Spleen (tissue), 11 donors: ENCODE data around the gene EIPR1. TPM values are rescaled to one million over a fixed set of nuclear protein-coding genes. Genes with fewer than 3 reads are reported as not detected.

Experiments
- DNase-seq: peaks from one replicate; pipeline ENCODE4 v3.0.0-alpha.2; 2020
- H3K27ac ChIP-seq, 8 donors: fragments of 200-600 bp; sonication (generic) in 7 of 8; 1 replicate in 4 of 8; 2 replicates in 4 of 8; pipeline versions ENCODE4 v1.5.0 to v1.8.0; 2016 to 2021; ENCODE audit warnings: inconsistent platforms in 4 of 8, mild to moderate bottlenecking in 4 of 8, moderate library complexity in 1 of 8
- H3K27me3 ChIP-seq, 7 donors: fragments of 200-600 bp; sonication (generic) in 6 of 7; replicated peaks in 1 of 7; 1 replicate in 4 of 7; 2 replicates in 3 of 7; pipeline versions ENCODE4 v1.5.0 to v1.8.0; 2016 to 2021; ENCODE audit warnings: inconsistent platforms in 3 of 7, mild to moderate bottlenecking in 1 of 7
- H3K36me3 ChIP-seq, 6 donors: fragments of 200-600 bp; sonication (generic) in 5 of 6; 1 replicate in 4 of 6; 2 replicates in 2 of 6; pipeline versions ENCODE4 v1.5.0 to v1.8.0; 2016 to 2021; ENCODE audit warnings: inconsistent platforms in 2 of 6
- H3K4me1 ChIP-seq, 6 donors: fragments of 200-600 bp; sonication (generic) in 5 of 6; 1 replicate in 3 of 6; 2 replicates in 3 of 6; pipeline versions ENCODE4 v1.5.0 to v1.8.0; 2016 to 2021; ENCODE audit warnings: inconsistent platforms in 3 of 6
- H3K4me3 ChIP-seq, 8 donors: fragments of 200-600 bp; sonication (generic) in 7 of 8; 1 replicate in 4 of 8; 2 replicates in 4 of 8; pipeline versions ENCODE4 v1.5.0 to v1.8.0; 2016 to 2021; ENCODE audit warnings: inconsistent platforms in 4 of 8, mild to moderate bottlenecking in 4 of 8, moderate library complexity in 2 of 8
- H3K9me3 ChIP-seq, 8 donors: fragments of 200-600 bp; sonication (generic) in 7 of 8; 1 replicate in 4 of 8; 2 replicates in 4 of 8; pipeline versions ENCODE4 v1.5.0 to v1.8.0; 2016 to 2021; ENCODE audit warnings: inconsistent platforms in 4 of 8
- POLR2A ChIP-seq, 3 donors: fragments of 450-650 bp; IDR thresholded peaks; one replicate each; pipeline ENCODE4 v1.5.1; 2017; ENCODE audit warnings: antibody characterized with exemption in 3 of 3, mild to moderate bottlenecking in 1 of 3
- POLR2AphosphoS5 ChIP-seq, 3 donors: sonication (generic); formaldehyde crosslinking; IDR thresholded peaks; one replicate each; pipeline ENCODE4 v1.5.1; 2017; ENCODE audit warnings: antibody characterized with exemption in 3 of 3
- WGBS, 5 donors: extraction: QIAGEN DNeasy Blood & Tissue Kit in 3 of 5; methylation state at CpG; one replicate each; pipeline versions ENCODE4 v1.1.5 to v1.1.7; 2013 to 2018; 5-methylcytosine and 5-hydroxymethylcytosine counted together
- intact Hi-C: fragments of 100-400 bp; cut with DNase I; formaldehyde crosslinking; loops from one replicate; pipeline ENCODE4 v1.15.0; 2023; ENCODE audit warnings: low total_unique reads
- polyA plus RNA-seq, 3 donors: library from polyadenylated mRNA; stranded (reverse); fragments of 200-250 nt; gene quantifications; one replicate each; pipeline ENCODE4 v1.2.1, GENCODE V29; 2013
- total RNA-seq, 7 donors: library from RNA; depleted of rRNA in 3 of 7; stranded (reverse); fragments of >200 nt in 3 of 7; fragmentation: NEBNext Ultra II Directional in 4 of 7; extraction: Animal tissue kit (Norgen Biotek cat#: 25700) in 4 of 7; gene quantifications; one replicate each; pipeline versions ENCODE4 v1.1.0 to v1.2.1, GENCODE V29; 2016 to 2021
- TF ChIP-seq, protein P1 (sequence below), 11 experiments: fragments of 200-600 bp in 7 of 11; fragments of 450-650 bp in 4 of 11; sonication (generic) in 4 of 11; IDR thresholded peaks in 8 of 11; conservative IDR thresholded peaks in 3 of 11; 1 replicate in 7 of 11; 2 replicates in 4 of 11; pipeline versions ENCODE4 v1.4.0 to v1.8.0; 2016 to 2021; ENCODE audit warnings: antibody characterized with exemption in 11 of 11, inconsistent platforms in 4 of 11, mild to moderate bottlenecking in 1 of 11
- donor health status: healthy with polysubstance abuse.
- donor health status: DM: no; HTN: no; CAD: no; lungs with moderate emphysema.
- donor health status: DM: no; HTN: no; CAD: no.
- donor health status: Bipolar disorder and iron deficiency.
- donor health status: healthy.
- donor health status: DM: no; HTN: no; CAD: no.
- donor health status: DM: yes; HTN: yes; CAD: no.

Gene EIPR1
- total and polyA plus RNA-seq, 10 donors = 16.1 to 60.1 (median 26.3) TPM

DNA sequence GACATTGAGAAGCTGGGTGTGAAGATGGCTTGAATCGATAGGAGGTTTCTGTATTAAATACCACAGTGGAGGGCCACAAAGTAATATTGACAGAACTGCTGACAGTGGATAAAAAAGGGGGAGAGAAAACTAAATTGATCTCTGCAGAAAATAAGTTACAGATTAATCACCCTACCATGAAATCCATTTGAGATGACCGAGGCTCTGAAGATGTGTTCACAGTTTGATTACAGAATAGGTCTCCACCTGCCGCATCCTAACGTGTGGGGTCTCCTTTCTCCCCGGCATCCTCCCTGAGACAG is 165.6 kb downstream of the EIPR1 start:
- H3K27me3 ChIP-seq = no peaks in the 10 kb centered on the region
- 96 to 100% (median 98%) methylated on average over 5 of the region's 5 CpGs for WGBS, 5 donors
- H3K9me3 ChIP-seq = no peaks in the 10 kb centered on the region
- TF ChIP-seq, protein P1, sequence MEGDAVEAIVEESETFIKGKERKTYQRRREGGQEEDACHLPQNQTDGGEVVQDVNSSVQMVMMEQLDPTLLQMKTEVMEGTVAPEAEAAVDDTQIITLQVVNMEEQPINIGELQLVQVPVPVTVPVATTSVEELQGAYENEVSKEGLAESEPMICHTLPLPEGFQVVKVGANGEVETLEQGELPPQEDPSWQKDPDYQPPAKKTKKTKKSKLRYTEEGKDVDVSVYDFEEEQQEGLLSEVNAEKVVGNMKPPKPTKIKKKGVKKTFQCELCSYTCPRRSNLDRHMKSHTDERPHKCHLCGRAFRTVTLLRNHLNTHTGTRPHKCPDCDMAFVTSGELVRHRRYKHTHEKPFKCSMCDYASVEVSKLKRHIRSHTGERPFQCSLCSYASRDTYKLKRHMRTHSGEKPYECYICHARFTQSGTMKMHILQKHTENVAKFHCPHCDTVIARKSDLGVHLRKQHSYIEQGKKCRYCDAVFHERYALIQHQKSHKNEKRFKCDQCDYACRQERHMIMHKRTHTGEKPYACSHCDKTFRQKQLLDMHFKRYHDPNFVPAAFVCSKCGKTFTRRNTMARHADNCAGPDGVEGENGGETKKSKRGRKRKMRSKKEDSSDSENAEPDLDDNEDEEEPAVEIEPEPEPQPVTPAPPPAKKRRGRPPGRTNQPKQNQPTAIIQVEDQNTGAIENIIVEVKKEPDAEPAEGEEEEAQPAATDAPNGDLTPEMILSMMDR (IDR thresholded peaks at IDR 0.05 in 8 of 11, conservative IDR thresholded peaks at IDR 0.05 in 3 of 11) = no peak
- TF ChIP-seq POLR2AphosphoS5 (IDR thresholded peaks at IDR 0.05) (no peak), POLR2A (IDR thresholded peaks at IDR 0.05) (no peak)
- intact Hi-C loops = no loop called here
- H3K36me3 ChIP-seq = peaks cover 0 to 62% (median 7%) of the 10 kb centered on the region in 6 donors
- no peak overlapping the region for H3K27ac ChIP-seq
- H3K4me3 ChIP-seq = no peak overlapping the region
- H3K4me1 ChIP-seq = no peaks in the 10 kb centered on the region
- DNase-seq = no peak

DNA sequence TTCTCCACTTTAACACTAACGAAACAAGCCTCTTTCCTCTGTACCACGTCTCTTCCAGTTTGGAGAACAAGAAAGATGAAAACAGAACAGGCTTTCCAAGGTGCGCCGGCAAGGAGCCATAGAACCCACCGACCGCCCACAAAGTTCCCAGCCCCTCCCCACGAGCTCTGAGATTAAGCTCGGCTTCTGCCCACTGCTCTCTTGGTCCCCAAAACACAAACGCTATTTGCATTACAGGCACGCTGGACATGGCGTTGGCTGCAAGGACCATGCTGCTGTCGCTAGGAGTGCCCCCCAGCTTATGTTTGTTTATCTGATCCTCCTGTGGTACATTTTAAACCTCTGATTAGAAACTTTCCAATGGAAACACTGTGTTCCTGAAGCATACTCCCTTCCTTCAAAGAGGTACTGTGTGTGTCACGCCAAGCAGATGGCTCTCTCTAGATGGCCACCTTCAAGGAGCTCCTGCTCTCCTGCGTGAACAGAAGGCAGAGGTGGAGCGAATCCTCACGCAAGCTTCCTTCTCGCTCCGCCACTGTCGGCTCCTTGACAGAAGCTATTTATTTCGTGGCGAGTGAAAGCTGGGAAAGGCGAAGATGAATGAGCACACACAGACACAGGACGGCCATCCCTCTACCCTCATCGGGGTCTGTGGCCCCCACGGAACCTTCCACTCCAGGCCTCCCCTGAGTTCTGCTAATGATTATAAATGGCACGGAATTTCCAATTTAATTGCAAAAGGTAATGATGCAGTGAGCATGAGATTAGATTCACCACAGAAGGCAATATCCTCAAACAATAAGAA is 166.2 kb downstream of the EIPR1 start:
- no peaks in the 10 kb centered on the region for H3K27me3 ChIP-seq
- TF ChIP-seq, protein P1 (IDR thresholded peaks at IDR 0.05 in 8 of 11, conservative IDR thresholded peaks at IDR 0.05 in 3 of 11) = no peak
- TF ChIP-seq POLR2A (IDR thresholded peaks at IDR 0.05) (no peak), POLR2AphosphoS5 (IDR thresholded peaks at IDR 0.05) (no peak)
- no peaks in the 10 kb centered on the region for H3K9me3 ChIP-seq
- no peak overlapping the region for H3K4me3 ChIP-seq
- intact Hi-C loops = no loop called here
- WGBS, 5 donors = 87 to 90% (median 88%) methylated on average over 26 of the region's 26 CpGs
- no peak overlapping the region for H3K27ac ChIP-seq
- no peaks in the 10 kb centered on the region for H3K4me1 ChIP-seq
- H3K36me3 ChIP-seq = peaks cover 0 to 65% (median 7%) of the 10 kb centered on the region in 6 donors
- DNase-seq = no peak

DNA sequence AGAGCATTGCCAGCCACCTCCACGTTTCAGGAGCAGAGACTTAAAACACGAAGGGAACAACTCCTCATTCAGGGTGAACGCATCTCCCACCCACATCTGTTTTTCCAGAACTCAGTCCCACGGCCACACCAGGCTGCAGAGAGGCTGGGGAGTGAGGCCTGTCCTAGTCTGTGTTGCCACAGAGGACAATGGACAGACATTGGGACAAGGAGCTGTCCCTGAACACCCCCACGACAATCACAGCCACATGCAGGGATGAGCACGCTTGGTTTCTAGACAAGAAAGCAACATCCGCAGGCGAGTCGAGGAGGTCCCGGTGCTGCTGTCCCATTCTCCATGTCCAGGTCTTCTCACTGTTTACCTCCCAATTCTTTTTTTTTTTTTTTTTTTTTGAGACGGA is 167.4 kb downstream of the EIPR1 start:
- Histone ChIP-seq H3K4me1 (no peaks in the 10 kb centered on the region), H3K36me3 (peaks cover 0 to 76% (median 7%) of the 10 kb centered on the region in 6 donors), H3K27me3 (no peaks in the 10 kb centered on the region), H3K9me3 (peaks cover 0 to 4% (median 0%) of the 10 kb centered on the region in 8 donors), H3K27ac (no peak overlapping the region), H3K4me3 (no peak overlapping the region)
- 81 to 87% (median 86%) methylated on average over 11 of the region's 11 CpGs for WGBS, 5 donors
- intact Hi-C loops = no loop called here
- TF ChIP-seq, protein P1 (IDR thresholded peaks at IDR 0.05 in 8 of 11, conservative IDR thresholded peaks at IDR 0.05 in 3 of 11) = no peak
- TF ChIP-seq POLR2A (IDR thresholded peaks at IDR 0.05) = no peak
- no peak for TF ChIP-seq POLR2AphosphoS5 (IDR thresholded peaks at IDR 0.05)
- DNase-seq = no peak

DNA sequence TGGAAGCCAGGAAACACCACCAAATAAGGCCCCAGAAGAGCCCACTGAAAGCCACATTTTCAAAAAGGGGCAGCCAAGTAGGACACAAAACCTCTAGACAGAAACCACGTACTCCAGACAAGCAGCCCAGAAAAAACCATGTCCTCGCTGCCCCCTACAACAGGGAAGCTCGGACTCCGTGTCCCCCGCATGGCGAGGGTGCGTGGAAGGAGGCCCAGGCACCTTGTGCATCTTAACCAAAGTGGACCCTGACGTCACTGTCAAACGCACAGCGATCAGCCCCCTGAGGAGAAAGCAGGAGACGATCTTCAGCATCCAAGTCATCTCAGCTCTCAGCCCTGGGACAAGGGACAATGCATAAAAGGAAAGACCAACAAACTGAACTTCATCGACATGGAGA is 168.4 kb downstream of the EIPR1 start:
- H3K27ac ChIP-seq = no peak overlapping the region
- intact Hi-C loops = no loop called here
- TF ChIP-seq POLR2A (IDR thresholded peaks at IDR 0.05) (no peak), POLR2AphosphoS5 (IDR thresholded peaks at IDR 0.05) (no peak)
- TF ChIP-seq, protein P1 (IDR thresholded peaks at IDR 0.05 in 8 of 11, conservative IDR thresholded peaks at IDR 0.05 in 3 of 11) = no peak
- H3K4me3 ChIP-seq = no peak overlapping the region
- H3K9me3 ChIP-seq = peaks cover 0 to 6% (median 0%) of the 10 kb centered on the region in 8 donors
- H3K36me3 ChIP-seq = peaks cover 0 to 84% (median 7%) of the 10 kb centered on the region in 6 donors
- no peaks in the 10 kb centered on the region for H3K4me1 ChIP-seq
- WGBS, 5 donors = 95 to 98% (median 96%) methylated on average over 12 of the region's 12 CpGs
- DNase-seq = no peak
- no peaks in the 10 kb centered on the region for H3K27me3 ChIP-seq
